HL-60 (cell line): ENCODE measurements around the gene ZBTB42.

ENCODE experiments used
- CTCF ChIP-seq: IDR thresholded peaks from one replicate; pipeline ENCODE4 v1.5.1; 2011; ENCODE audit warnings: low read length, control low read depth, inconsistent platforms; ENCODE audit not compliant: insufficient read depth
- POLR2AphosphoS5 ChIP-seq: IDR thresholded peaks from 2 replicates; pipeline ENCODE4 v1.6.1; 2012; ENCODE audit warnings: low read depth

- TF ChIP-seq POLR2AphosphoS5 (no peak), CTCF (no peak)
Observed at GRCh38 chr14:104793703-104793959, 7.3 kb upstream of the ZBTB42 start.
